PC-9 (cell line): Measurements from ENCODE around the gene GRK2. TPM values are rescaled to one million over a fixed set of nuclear protein-coding genes. Genes with fewer than 3 reads are reported as not detected.

Experiments
- BruUV-seq: library from RNA; stranded (reverse); fragments of 400-500 nt; replicated peaks from 2 replicates; lab custom pipeline; 2021; lab: Mats Ljungman, UMichigan
- CTCF ChIA-PET: fragments of 300-600 bp; sonication (Branson Sonifier 250); formaldehyde crosslinking; loops from one replicate; lab custom pipeline; 2022; ENCODE audit warnings: antibody characterized with exemption; lab: Charles Lee
- POLR2A ChIA-PET: fragments of 300-600 bp; sonication (Branson Sonifier 250); formaldehyde crosslinking; loops from one replicate; lab custom pipeline; 2022; ENCODE audit warnings: antibody characterized with exemption; ENCODE audit not compliant: unreplicated experiment; lab: Charles Lee
- DNase-seq, 2 experiments: peaks; one replicate each; pipeline versions ENCODE4 v3.0.0 to v3.0.0-alpha.2; 2015 to 2022; ENCODE audit warnings: mixed read lengths in 1 of 2
- H2AFZ ChIP-seq: fragments of 200-600 bp; sonication (generic); 2 replicates; pipeline ENCODE4 v1.8.1; 2017; ENCODE audit warnings: antibody characterized with exemption
- H3F3A ChIP-seq: fragments of 200-600 bp; sonication (generic); 2 replicates; pipeline ENCODE4 v1.8.1; 2017; ENCODE audit warnings: antibody characterized with exemption, mild to moderate bottlenecking, low read depth; ENCODE audit not compliant: insufficient read depth
- H3K27ac ChIP-seq: fragments of 200-600 bp; sonication (generic); 2 replicates; pipeline ENCODE4 v1.6.1; 2016; ENCODE audit warnings: mixed run types
- H3K27me3 ChIP-seq: fragments of 200-600 bp; sonication (generic); 2 replicates; pipeline ENCODE4 v1.6.1; 2016; ENCODE audit warnings: low read depth, mixed run types; ENCODE audit not compliant: insufficient read depth
- H3K36me3 ChIP-seq: fragments of 200-600 bp; sonication (generic); 2 replicates; pipeline ENCODE4 v1.6.1; 2016; ENCODE audit warnings: low read depth, mixed run types
- H3K4me1 ChIP-seq: fragments of 200-600 bp; sonication (generic); replicated peaks from 2 replicates; pipeline ENCODE4 v1.6.1; 2016; ENCODE audit warnings: mixed run types; ENCODE audit not compliant: insufficient read depth
- H3K4me2 ChIP-seq: fragments of 200-600 bp; sonication (generic); 2 replicates; pipeline ENCODE4 v1.6.1; 2017; ENCODE audit warnings: mixed run types
- H3K4me3 ChIP-seq: fragments of 200-600 bp; sonication (generic); 2 replicates; pipeline ENCODE4 v1.6.1; 2016; ENCODE audit warnings: mixed run types
- H3K79me2 ChIP-seq: fragments of 200-600 bp; sonication (generic); 2 replicates; pipeline ENCODE4 v1.6.1; 2017; ENCODE audit warnings: low read depth, mixed run types
- H3K9me2 ChIP-seq: fragments of 200-600 bp; sonication (generic); 2 replicates; pipeline ENCODE4 v1.8.1; 2017; ENCODE audit warnings: mild to moderate bottlenecking; ENCODE audit not compliant: insufficient read depth
- H3K9me3 ChIP-seq: fragments of 200-600 bp; sonication (generic); 2 replicates; pipeline ENCODE4 v1.8.1; 2016; ENCODE audit warnings: low read depth; ENCODE audit not compliant: insufficient read depth
- H4K20me1 ChIP-seq: fragments of 200-600 bp; sonication (generic); 2 replicates; pipeline ENCODE4 v1.8.1; 2017; ENCODE audit not compliant: insufficient read depth
- CTCF ChIP-seq: fragments of 200-600 bp; sonication (generic); conservative IDR thresholded peaks from 2 replicates; pipeline ENCODE4 v1.6.1; 2017; ENCODE audit warnings: mixed run types, antibody characterized with exemption, mild to moderate bottlenecking, moderate library complexity
- EZH2 ChIP-seq: fragments of 200-600 bp; sonication (generic); IDR thresholded peaks from 2 replicates; pipeline ENCODE4 v1.8.0; 2017; ENCODE audit warnings: antibody characterized with exemption, low read depth
- intact Hi-C: fragments of 100-400 bp; cut with micrococcal nuclease; formaldehyde crosslinking; loops from one replicate; pipeline ENCODE4 v1.10.0; 2022; ENCODE audit not compliant: unreplicated experiment
- total RNA-seq: library from RNA; stranded (reverse); gene quantifications from 2 replicates; pipeline ENCODE4 v1.2.3, GENCODE V29; 2021

The GRK2 gene
- total RNA-seq, 1 experiment from 2014 or later = 76.7 TPM

- Histone ChIP-seq H3K4me3 (no peak overlapping the region), H3K9me2 (no peaks in the 10 kb centered on the region), H4K20me1 (peaks cover 77% of the 10 kb centered on the region), H3K36me3 (0 out of 2 replicates have a peak, but pooled peaks cover 12% of the 10 kb centered on the region), H3K27ac (no peak overlapping the region), H2AFZ (no peak overlapping the region), H3K4me2 (no peak overlapping the region), H3K4me1 (peaks cover 19% of the 10 kb centered on the region), H3K27me3 (no peaks in the 10 kb centered on the region), H3K9me3 (no peaks in the 10 kb centered on the region), H3F3A (peaks cover 24% of the 10 kb centered on the region; the same call in 1 of the 2 replicates), H3K79me2 (peaks cover 90% of the 10 kb centered on the region)
- intact Hi-C loops = no loop called here
- no TSS peak for BruUV-seq
- no peak for DNase-seq
- ChIA-PET CTCF (no interaction called here), POLR2A (interaction anchor here (0.6 kb wide), 1 partner anchor 52 kb away, joined by 7 read pairs; no protein-coding TSS in a partner anchor)
- TF ChIP-seq CTCF = no peak
- no peak for TF ChIP-seq EZH2
Measured at GRCh38 chr11:67270256-67271204, 4.3 kb downstream of the GRK2 start.

GRCh38 chr11:67271205-67271540 is 4.9 kb downstream of the GRK2 start:
- no TSS peak for BruUV-seq
- no peak for TF ChIP-seq CTCF
- intact Hi-C loops = no loop called here

DNA sequence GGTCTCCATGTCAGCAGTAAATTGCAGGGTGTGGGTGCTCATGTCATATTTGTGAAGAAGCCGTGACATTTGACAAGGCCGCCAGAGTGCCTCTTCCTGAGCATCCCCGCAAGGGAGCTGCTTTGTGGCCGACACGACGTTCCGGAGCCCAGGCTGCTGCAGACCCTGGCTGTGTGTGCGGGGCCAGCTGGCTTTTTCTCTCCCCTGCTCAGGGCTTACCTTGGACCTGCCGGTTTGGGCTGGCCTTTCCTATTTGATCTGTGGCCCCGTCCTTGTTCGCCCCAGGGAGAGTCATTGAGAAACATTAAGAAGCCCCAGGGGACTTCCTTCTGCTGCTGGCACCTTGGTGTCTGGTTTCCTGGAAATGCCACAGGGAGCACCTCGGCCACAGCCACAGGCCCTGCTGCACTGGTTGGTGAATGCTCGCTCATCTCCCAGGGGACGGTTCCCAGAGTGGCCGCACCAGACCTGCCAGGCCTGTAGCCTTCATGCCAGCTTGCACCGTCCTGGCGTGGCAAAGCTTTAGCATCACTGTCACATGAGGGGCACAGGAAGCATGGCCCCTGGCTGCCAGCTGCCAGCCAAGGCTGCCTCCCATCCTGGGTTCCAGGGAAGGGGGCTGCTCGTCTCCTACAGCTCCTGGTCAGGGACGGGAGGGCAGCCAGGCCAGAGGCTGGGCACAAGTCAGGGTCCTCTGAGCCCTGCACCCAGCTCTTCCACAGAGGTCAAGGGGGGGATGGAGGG is 5.4 kb downstream of the GRK2 start:
- POLR2A ChIA-PET = interaction anchor here (0.6 kb wide), 1 partner anchor 46 kb away, joined by 3 read pairs; no protein-coding TSS in a partner anchor
- intact Hi-C loops = no loop called here
- Histone ChIP-seq H3K36me3 (0 out of 2 replicates have a peak, but pooled peaks cover 12% of the 10 kb centered on the region), H3K4me1 (peaks cover 14% of the 10 kb centered on the region), H3K9me3 (no peaks in the 10 kb centered on the region), H3K4me3 (no peak overlapping the region), H3K79me2 (peaks cover 99% of the 10 kb centered on the region), H2AFZ (no peak overlapping the region), H3F3A (peaks cover 29% of the 10 kb centered on the region; the same call in 1 of the 2 replicates), H3K9me2 (no peaks in the 10 kb centered on the region), H3K4me2 (no peak overlapping the region), H3K27ac (no peak overlapping the region), H4K20me1 (peaks cover 86% of the 10 kb centered on the region), H3K27me3 (no peaks in the 10 kb centered on the region)
- no TSS peak for BruUV-seq
- no peak for DNase-seq
- CTCF ChIA-PET = no interaction called here
- no peak for TF ChIP-seq CTCF
- TF ChIP-seq EZH2 = no peak

More at GRCh38 chr11:67271205-67271540, 4.9 kb downstream of the GRK2 start:
- Histone ChIP-seq H3K9me2 (no peaks in the 10 kb centered on the region), H3K9me3 (no peaks in the 10 kb centered on the region), H3F3A (peaks cover 28% of the 10 kb centered on the region; the same call in 1 of the 2 replicates), H3K27ac (no peak overlapping the region), H4K20me1 (peaks cover 84% of the 10 kb centered on the region), H3K4me3 (no peak overlapping the region), H3K4me1 (peaks cover 14% of the 10 kb centered on the region), H3K4me2 (no peak overlapping the region), H3K79me2 (peaks cover 95% of the 10 kb centered on the region), H3K27me3 (no peaks in the 10 kb centered on the region), H3K36me3 (0 out of 2 replicates have a peak, but pooled peaks cover 12% of the 10 kb centered on the region), H2AFZ (no peak overlapping the region)
- no peak for DNase-seq
- POLR2A ChIA-PET = interaction anchor here (0.6 kb wide), 1 partner anchor 46 kb away, joined by 3 read pairs; no protein-coding TSS in a partner anchor
- CTCF ChIA-PET = no interaction called here
